GM12874 (cell line): Measurements from ENCODE around the gene USP24.

Experiments
- TF ChIP-seq, protein P1 (sequence below): IDR thresholded peaks from 2 replicates; pipeline ENCODE4 v1.5.1; 2011; ENCODE audit warnings: low read depth, mild to moderate bottlenecking, control low read depth, low read length, moderate library complexity; ENCODE audit not compliant: insufficient read depth

Gene USP24

DNA sequence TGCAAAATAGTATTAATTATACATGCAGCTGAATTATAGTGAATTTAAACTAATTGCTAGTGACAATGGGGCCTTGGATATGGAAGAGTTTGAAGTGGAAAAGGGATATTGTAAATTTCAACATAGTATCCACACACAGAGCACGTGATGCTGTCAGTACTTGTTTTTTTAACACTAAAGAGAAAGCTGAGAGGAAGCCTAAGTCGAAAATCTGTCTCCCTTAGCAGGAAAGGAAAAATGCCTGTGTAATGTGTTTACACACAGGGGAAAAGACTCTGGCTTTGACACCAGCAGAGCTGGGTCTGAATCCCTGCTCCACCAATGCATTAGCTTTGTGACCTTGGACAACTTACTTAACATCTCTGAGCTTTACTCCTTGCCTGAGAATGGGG is 133.3 kb downstream of the USP24 start:
- TF ChIP-seq, protein P1, sequence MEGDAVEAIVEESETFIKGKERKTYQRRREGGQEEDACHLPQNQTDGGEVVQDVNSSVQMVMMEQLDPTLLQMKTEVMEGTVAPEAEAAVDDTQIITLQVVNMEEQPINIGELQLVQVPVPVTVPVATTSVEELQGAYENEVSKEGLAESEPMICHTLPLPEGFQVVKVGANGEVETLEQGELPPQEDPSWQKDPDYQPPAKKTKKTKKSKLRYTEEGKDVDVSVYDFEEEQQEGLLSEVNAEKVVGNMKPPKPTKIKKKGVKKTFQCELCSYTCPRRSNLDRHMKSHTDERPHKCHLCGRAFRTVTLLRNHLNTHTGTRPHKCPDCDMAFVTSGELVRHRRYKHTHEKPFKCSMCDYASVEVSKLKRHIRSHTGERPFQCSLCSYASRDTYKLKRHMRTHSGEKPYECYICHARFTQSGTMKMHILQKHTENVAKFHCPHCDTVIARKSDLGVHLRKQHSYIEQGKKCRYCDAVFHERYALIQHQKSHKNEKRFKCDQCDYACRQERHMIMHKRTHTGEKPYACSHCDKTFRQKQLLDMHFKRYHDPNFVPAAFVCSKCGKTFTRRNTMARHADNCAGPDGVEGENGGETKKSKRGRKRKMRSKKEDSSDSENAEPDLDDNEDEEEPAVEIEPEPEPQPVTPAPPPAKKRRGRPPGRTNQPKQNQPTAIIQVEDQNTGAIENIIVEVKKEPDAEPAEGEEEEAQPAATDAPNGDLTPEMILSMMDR, result no peak

DNA sequence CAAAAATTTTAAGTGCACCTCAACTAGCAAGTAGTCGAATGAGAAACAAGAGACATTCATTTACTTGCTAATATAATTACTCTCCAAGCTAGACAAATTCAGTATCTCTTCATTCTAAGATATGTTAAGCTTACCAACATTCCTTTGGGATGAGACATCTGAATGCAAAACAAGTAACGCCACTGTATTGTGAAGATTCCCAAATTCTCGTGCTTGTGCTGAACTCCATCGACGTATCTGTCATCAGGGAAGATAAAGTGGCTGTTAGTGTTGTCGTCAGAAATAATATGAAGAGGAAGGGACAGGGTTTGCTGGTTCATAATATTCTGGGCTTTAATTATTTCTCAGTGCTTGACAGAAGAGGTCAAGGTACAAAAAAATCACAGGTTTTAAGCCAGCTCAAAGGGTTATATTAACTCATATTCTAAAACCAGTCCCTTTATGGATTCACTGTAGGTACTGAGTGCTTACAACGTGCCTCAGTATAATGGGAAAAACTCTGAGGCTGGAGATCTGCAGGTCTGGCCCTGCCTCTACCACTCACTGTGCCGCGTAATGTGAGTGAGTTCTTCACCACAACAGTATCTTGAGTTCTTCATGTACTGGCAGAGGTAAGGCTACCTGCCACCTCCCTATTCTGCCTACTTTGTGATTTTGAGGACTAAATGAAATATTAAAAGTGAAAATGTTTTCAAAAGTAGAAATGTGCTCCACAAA is 133.8 kb downstream of the USP24 start:
- TF ChIP-seq, protein P1, result no peak

DNA sequence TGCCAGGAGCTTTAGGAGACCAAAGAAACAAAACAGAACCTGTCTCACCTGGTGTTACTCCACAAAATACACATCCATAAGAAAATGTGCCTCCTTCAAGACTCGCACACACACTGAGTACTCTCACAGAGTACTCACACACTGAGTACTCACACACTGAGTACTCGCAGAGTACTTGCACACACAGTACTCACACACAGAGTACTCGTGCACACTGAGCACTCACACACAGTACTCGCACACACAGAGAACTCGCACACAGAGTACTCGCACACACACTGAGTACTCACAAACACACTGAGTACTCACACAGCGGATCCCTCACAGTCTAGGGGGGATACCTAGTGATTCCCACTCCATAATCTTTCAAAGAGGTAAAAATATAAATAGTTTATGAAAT is 135.5 kb downstream of the USP24 start:
- TF ChIP-seq, protein P1, result no peak

DNA sequence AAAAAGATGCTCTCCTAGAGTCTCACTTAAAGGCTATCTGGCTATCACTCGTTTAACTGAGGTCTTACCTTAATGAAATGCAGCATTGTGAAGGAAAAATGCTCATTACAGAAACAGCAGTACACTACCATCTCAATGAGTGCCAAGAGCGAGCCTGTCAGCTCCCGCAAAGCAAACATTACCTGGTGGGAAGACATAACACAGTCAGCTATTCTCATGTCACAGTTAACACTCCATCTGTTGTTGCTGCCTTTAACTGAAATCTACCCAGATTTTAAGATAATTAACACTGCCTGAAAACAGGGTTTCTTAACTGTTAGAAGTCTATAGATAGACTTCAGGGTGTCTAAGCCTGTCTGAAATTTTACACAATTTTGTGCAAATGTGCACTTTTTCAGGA is 136.7 kb downstream of the USP24 start:
- TF ChIP-seq, protein P1, result no peak

DNA sequence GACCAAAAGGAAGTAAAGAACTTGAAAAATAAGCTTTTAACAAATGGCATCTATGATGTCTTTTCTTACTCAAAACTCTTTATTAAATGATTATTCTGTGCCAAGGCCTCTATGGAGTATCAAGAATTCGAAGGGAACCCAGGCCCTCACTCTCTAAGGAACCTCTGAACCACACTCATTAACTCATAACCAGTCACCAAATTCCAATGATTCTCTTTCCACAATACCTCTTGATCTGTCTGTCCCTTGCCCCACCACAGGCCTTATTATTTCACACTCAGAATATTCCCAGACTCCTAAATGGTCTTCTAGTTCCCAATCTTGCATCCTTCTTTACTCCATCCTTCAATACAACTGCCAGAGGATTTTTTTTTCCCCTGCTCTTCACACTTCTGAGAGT is 138.8 kb downstream of the USP24 start:
- TF ChIP-seq, protein P1, result no peak

DNA sequence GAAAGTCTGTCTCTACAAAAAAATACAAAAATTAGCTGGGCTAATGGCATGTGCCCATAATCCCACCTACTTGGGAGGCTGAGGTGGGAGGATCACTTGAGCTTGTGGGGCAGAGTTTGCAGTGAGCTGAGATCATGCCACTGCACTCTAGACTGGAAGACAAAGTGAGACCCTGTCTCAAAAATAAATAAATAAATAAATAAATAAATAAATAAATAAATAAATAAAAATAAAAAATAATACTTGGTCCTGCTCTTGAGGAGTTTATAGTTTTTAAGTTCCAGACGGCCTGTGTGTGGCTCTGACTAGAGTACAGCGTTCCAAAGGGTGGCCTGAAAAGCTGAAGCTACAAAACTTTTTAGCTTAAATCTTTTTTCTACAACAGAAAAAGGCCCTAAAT is 140.7 kb downstream of the USP24 start:
- TF ChIP-seq, protein P1, result no peak

DNA sequence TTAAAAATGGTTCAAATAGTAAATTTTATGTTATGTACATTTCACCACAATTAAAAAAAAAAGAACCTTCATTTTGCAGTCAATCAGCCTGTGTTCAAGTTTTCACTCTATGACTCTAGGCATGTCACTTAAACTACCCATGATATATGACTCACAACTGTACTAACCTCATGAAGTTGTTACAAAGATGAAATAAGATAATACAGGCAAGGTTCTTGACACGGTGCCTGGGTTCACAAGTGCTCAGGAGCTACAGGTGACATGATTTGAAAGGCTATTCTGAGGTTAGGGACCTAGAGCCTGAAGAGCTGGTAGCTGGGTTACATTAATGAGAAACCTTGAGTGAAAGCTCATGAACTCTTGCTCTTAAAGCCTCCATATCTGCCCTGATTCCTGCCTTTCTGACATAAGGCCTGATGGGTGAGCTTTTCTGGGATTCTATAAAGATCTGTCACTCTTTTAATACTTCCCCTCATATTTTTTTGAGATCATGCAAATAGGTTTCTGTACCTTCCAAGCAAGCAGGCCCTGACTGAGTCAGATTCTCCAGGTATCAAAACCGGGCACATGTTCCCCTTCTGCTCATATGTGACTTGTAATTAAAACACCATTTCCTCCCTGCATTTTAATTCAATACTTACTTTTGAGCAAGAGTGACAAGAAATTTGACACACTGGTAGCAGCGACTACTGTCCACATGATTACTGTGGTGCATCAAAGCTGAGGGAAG is 141.8 kb downstream of the USP24 start:
- TF ChIP-seq, protein P1, result no peak
